Hippocampal formation (tissue), 2 donors: ENCODE measurements around the gene SWAP70.
"Not testable (repeated sequence)": the region's sequence is repeated elsewhere in the genome, so short reads cannot be mapped to it uniquely, and the experiment has no call there.

Source experiments
- DNase-seq, 2 donors: peaks; one replicate each; lab custom pipeline; 2025; lab: John Stamatoyannopoulos, UW

Gene SWAP70

DNA sequence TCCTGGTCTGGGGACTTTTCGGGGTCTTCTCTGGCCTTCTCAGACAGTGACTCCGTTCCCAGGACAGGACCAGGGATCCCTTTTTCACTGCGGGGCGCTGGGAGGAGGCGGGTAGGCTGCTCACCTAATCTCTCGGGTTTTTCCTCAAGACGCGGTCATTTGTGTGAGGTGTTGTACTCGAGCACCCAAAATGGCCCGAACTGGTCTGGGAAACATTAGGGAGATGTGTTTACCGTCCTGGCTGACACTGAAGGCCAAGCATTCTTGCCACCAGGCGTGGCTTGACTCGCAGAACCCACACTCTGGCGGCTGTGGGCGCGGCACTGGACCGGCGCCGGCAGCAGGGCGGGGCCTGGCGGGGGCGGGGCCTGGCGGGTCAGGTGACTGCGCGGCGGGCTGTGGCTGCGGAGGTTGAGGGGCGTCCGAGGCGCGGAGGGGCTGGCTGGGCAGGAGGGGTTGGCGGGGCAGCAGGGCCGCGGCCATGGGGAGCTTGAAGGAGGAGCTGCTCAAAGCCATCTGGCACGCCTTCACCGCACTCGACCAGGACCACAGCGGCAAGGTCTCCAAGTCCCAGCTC, at the start of gene SWAP70:
TSS of gene SWAP70 (plus strand) at position 379 of the 577 bp plus-strand sequence. CDS start at position 482, 103 bp downstream.
- peak; percentile 38 to 77 for DNase-seq

DNA sequence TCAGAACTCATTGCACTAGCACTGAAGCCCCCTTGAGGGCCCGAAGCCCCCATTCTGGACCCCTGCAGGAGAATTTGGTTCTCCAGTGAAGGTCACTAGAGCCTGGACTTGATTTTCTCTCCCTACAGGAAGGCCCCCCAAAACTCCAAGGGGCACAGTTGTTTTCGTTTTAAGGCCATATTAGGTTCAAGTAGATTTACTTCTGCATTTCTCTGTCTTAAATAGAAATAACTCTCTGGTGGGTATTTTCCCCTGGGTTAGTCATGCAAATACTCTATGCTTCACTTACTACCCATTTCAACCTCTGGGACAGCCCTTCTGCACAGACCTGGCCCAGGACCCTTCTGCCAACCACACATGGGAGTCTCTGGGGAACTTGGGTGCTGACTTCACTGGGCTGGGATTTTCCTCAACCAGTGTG, 48.8 kb upstream of the SWAP70 start:
- no peak for DNase-seq

DNA sequence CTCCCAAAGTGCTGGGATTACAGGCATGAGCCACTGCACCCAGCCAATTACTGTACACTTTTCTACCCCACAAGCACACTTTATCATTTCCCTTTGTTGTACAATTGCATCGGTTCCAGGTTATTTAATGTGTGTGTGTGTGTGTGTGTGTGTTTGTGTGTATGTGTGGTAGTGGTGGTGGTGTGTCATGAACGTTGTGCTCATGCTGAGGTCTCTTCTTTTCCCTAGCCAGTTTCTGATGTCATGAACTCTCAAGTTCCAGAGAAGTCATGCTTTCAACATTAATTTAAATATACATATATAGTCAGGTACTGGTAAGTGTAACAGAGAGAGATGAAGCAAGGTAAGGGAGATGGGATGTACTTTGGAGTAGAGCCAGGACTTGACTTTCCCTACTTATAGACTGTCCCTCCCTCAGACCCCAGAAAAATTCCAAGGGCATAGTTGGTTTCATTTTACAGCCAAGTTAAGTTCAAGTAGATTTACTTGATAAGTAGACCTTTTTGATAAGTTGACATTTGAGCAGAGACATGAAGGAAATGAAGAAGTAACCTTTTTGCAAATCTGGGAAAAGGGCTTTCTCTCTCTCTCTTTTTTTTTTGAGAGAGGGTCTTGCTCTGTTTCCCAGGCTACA, 47.7 kb upstream of the SWAP70 start:
- no peak for DNase-seq

DNA sequence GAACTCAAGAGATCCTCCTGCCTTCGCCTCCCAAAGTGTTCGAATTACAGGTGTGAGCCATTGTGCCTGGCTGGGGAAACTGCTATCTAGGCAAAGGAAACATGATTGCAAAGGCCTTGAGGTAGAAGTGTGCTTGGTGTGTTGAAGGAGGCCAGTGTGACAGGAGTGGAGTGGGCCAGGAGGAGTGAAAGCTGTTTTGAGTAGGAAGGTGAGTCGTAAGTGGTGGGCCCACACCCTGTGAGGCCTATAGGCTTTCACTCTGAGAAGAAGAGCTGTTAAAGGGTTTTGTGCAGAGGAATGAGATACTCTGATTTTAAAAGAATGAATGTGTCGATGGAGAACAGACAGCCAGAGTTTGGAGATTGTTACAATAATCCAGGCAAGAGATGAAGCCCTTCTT, 47.0 kb upstream of the SWAP70 start:
- DNase-seq, result no peak

DNA sequence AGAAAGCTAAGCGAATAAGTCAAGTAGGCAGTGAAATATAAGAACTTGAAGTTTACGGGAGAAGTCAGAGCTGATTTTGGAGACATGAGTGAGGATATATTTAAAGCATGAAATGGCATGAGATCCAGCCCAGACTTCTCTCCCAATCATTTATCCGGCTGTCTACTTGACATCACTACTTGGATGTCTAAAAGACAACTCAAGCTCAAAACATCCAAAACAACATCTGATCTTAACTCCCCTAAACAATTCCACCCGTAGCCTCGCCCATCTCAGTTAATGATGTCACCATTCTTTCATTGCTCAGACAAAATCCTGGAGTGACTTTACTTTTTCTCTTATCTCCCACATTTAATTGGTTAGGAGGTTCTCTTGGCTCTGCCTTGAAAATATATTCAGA, 45.9 kb upstream of the SWAP70 start:
- DNase-seq, result no peak

DNA sequence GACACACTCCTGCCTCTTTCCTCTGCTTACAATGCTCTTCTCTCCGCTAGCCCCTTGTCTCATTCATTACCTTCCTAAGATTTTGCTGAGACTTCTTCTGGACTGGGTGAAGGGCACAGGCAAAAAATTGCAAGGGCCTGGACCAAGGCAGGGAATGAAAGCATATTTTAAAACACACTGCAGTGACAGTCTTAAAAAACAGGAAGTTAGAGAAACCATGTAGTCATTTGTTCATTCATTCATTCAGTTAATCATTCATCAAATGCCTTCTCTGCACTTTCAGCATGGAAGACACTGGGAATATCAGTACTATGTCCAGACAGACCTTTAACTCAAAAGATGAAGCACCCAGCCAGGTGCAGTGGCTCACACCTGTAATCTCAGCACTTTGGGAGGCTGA, 44.9 kb upstream of the SWAP70 start:
- no peak for DNase-seq

DNA sequence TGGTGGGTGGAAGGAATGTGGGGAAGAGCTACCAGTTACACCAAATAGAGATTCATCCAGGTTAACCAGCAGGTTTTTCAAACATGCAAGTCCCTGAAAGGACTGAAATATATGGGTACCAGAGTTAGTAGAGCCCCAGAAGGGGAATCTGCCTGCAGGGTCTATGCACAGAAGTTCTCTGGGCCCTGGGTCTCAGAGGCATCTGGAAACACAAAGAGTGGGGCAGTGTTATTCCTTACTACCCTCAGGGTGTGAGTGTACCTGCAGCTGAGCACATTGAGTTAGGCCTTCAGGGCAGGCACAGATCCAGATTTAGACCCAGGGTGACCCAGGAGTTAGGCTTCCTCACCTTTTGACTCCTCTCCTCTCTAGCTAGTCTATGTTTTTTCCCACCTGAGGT, 43.9 kb upstream of the SWAP70 start:
- no peak for DNase-seq

DNA sequence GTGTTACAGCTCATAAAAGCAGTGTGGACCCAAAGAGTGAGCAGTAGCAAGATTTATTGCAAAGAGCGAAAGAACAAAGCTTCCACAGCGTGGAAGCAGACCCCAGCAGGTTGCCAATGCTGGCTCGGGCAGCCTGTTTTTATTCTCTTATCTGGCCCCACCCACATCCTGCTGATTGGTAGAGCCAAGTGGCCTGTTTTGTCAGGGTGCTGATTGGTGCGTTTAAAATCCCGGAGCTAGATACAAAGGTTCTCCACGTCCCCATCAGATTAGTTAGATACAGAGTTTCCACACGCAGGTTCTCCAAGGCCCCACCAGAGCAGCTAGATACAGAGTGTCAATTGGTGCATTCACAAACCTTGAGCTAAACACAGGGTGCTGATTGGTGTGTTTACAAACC, 41.5 kb upstream of the SWAP70 start:
- DNase-seq, result not testable (repeated sequence)

DNA sequence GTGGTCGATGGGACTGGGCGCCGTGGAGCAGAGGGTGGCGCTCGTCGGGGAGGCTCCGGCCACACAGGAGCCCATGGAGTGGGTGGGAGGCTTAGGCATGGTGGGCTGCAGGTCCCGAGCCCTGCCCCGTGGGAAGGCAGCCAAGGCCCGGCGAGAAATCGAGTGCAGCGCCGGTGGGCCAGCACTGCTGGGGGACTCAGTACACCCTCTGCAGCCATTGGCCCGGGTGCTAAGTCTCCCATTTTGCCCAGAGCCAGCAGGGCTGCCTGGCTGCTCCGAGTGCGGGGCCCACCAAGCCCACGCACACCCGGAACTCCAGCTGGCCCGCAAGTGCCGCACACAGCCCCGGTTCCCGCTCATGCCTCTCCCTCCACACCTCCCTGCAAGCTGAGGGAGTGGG, 40.8 kb upstream of the SWAP70 start:
- DNase-seq, result not testable (repeated sequence)

DNA sequence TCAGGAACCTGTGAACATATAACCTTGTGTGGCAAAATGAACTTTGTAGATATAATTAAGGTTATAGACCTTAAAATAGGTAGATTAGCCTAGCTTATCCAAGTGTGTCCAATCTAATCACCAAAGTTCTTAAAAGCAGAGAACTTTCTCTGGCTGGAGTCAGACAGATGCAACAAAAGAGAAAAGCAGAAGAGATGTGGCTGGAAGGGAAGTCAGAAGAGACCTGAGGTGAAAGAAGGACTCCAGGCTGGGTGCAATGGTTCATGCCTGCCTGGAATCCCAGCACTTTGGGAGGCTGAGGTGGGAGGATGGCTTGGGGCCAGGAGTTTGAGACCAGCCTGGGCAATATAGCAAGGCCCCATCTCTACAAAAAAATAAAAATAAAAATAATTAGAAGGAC, 39.4 kb upstream of the SWAP70 start:
- no peak for DNase-seq

DNA sequence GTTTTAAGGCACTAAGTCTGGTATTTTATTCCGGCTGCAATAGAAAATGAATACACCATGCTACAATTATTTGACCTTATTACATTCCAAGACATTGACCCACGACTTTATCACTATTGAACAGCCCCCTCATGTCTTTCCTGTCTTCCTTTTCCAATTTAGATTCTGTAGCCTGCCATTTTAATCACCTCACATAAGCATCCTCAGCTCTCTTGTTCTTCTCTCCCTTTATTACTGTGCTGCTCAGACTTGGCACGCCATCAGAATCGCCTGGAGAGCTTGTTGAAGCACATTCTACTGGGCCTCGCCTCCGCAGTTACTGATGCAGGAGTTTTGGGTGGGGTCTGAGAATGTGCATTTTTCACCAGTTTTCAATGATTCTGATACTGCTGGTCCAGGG, 38.7 kb upstream of the SWAP70 start:
- no peak for DNase-seq

DNA sequence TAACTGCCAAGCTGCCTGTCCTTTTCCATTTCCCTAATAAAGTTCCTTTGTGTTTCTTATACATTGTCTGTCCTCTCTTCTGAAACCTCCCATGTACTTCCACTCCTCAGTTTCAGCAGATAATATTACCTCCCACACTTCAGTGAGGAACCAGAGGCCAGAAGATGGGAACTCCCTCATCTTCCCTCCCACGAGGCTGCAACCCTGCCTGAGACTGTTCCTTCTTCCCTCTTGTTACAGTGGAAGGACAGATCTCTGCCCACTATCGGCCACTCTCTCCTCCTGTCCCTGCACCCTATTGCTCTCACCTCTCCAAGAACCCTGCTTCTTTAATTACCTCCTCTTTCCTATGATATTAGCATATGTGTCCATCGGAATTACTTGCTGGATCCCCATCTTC, 38.1 kb upstream of the SWAP70 start:
- DNase-seq, result no peak

DNA sequence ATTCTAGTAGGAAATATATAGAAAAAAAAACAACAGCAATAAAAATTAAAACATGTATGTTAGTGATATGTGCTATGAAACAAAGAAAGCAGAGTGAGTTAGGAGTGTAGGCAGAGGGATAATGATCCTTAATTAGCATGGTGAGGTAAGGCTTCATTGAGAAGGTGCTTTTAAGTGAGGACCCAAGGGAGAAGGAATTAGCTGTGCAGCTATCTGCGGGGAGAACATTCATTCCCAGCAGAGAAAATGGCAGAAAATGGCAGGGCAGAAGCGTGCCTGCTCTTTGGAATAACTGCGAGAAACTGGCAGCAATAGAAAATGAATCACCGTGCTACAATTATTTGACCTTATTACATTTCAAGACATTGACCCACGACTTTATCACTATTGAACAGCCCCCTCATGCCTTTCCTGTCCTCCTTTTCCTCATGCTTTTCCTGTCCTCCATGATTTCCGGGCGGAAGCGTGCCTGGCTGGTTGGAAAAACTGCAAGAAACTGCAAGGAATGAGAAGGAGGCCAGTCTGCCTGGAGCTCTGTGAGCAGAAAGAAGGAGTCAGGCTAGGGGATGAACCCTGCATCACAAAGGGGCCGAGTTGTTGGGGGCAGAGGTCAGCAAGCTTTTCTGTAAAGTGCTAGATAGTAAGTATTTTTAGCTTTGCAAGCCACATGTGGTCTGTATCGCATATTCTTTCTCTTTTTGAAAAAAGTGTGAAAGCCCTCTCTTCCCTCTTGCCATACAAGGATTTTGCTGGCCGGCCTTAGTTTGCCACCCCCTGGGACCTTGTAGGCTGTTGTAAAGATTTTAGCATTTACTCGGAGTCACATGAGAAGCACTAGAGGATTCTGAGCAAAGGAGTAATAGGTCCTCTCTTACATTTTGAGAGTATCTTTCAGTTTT, 37.1 kb upstream of the SWAP70 start:
- no peak for DNase-seq

DNA sequence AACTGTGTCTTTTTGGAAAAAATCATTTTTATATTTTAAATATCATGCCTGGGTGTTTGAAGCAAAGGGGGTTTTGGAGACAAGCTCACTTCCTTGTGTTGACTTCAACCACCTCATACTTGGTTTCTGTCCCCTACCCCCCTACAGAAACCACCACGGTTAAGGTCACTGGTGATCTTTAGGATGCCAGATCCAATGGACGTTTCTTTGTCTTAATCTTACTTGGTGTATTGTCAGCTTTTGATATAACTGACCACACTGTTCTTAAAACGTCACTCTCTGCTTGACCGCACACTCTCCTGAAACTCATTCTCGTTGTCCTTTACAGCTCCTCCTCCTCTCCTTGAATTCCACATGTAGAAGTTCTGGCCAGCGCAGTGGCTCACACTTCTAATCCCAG, 34.8 kb upstream of the SWAP70 start:
- DNase-seq, result no peak

DNA sequence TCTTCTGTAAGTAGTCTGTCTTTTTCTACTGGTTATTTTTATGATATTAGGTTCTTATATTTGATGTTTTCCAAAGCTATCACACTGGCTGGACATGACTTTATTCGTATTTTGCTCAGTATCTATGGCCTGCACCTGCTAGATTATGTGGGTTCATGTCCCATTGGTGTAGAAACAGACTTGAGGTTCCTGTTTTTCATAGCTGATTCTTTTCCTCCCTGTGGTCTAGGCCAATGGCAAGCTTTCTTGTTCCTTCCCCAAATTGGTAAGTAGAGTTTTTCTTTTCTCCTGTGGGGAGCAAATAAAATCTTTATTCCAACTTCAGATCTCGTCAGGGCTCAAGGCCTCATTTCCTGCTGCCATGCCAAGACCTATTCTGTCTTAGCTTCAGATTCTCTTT, 30.2 kb upstream of the SWAP70 start:
- DNase-seq, result no peak

DNA sequence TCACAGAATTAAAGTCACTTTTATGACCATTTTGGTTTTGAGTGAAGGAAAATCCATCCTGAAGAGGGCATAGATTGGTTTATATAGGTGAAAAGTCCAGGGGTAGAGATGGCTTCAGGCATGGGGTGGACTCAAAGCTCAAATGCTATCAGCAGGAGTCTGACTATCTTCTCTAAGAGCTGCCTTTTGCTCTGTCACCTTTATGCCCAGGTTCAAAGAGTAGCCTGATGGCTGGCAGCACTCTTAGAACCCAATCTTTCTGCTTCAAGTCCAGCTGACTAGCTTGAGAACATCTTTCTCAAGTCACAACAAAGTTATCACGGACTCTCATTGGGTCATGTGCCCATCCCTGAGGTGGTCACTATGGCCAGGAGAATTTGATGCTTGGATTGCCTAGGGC, 27.2 kb upstream of the SWAP70 start:
- no peak for DNase-seq

DNA sequence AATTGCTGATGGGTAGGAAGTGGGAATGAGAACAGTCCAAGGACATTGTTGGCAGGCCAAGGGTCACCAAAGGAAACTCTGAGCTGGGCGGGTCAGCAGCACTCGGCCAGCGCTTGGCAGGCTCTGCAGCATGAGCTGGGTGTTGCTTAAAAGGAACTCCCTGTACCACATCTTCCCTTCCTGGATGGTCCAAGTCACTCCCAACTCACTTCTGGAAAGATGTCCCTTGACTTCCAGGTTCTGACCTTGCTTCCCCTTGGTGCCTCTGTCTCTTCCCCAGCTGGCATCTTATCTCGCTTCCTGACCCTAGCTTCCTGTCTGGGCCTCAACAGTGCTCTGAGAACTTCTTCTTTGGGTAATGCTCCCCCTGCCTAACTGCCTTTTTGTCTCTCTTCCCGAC, 24.8 kb upstream of the SWAP70 start:
- no peak for DNase-seq

DNA sequence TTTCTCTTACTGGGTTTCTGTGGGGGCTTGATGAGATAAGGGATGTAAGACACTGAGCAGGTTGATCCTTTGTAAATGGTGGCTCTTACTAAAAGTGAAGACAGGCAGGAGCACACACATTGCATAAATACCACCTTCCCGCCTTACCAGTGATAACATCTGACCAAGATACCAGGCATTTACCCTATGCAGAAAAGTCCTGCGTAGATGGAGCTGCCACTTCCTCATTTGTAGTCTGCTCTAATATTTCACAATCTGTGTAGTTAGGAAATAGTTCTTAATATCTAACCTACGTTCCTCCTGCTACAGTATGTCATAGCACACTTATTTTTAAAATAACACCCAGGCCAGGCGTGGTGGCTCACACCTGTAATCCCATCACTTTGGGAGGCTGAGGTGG, 23.9 kb upstream of the SWAP70 start:
- no peak for DNase-seq

DNA sequence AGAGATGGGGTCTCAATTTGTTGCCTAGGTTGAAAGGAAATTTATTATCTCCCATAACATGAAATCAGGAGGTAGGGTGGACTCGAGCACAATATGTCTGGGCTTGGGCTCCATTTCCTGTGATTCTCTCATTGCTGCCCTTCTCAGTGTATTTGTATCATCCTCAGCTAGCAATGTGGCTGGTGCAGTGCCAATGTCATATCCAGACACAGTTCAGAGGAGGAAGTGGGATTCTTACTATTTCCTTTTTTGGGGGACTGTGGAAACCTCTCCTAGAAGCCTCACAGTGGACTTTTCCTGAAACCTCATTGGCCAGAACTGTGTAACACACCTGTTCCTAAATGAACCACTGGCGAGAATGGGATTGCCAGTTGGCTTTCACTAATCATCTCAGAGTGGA, 21.0 kb upstream of the SWAP70 start:
- no peak for DNase-seq

DNA sequence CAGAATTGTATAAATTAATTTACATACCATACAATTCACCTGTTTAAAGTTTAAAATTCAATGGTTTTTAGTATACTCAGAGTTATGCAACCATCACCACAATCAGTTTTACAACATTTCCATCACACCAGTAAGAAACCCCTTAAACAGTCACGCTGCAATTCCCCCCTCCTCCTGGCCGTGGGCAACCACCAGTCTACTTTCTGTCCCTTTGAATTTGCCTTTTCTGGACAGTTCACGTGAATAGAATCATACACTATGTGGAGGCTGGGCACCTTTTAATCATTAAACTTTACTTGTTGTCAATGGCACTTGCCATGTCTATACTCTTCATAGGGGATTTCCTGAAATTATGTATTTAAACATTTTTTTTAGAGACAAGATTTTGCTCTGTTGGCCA, 20.1 kb upstream of the SWAP70 start:
- DNase-seq, result no peak

DNA sequence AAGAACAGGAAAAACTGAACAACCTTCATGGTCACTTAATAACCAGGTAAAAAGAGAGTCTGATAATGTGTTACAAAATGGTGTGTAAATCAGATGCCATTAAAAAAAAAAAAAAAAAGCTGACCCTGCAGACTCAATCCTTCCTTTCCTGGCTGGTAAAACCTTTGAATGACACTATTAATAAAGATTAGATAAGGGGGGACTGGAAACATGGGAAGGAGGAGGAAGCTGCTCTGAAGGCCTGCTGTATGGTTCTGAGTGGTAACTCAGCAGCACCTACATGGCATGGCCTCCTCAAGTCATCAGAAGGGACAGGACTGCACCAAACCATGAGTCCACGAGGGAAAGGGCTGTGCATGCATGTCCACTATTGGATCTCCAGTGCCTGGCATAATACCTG, 18.0 kb upstream of the SWAP70 start:
- no peak for DNase-seq

DNA sequence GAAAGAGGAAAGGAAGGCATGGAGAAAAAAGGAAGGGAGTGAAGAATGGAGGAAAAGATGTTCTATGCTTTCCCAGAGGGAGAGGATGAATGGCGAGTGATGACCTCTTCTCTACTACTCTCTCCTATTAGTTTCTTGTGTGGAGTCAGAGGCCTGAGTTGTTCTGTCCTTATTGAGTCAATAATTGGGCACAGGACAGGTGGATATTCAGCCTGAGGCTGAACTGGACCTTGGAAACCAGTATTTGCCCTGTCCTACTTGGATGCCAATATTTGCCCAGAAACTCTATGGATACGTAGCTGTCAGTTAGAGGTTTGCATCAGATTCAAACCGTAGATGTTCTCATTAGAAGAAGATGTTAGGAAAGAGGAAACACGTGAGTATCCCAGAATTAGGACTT, 17.6 kb upstream of the SWAP70 start:
- no peak for DNase-seq

DNA sequence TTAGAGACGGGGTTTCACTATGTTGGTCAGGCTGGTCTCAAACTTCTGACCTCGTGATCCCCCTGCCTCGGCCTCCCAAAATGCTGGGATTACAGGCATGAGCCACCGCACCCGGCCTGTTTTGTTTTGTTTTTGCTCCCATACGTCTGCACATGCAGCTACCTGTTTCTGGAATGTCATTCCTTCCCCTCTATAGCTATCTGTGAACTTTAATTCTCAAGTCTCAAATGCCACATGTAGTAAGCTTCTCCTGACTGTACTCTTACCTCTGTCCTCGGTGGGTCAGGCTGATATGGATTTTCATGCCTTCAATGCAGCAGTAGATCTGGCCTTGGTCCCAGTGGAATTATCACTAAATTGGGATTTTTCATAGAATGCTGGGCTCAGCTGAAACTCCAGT, 12.4 kb upstream of the SWAP70 start:
- no peak for DNase-seq
